Measurements from ENCODE around the gene OOSP3. TPM values are rescaled to one million over a fixed set of nuclear protein-coding genes. Genes with fewer than 3 reads are reported as not detected.
"Not testable (repeated sequence)": the region's sequence is repeated elsewhere in the genome, so short reads cannot be mapped to it uniquely, and the experiment has no call there.

OOSP3 gene
- total RNA-seq, 1 experiment from 2014 or later = not detected

GRCh38 chr11:59900366-59901126 lies 22.0 kb downstream of the OOSP3 start:
- Histone ChIP-seq H3K4me2 (ENCODE audit: low read depth, low read length, poor library complexity, severe bottlenecking) (no peak overlapping the region), H4K20me1 (ENCODE audit: insufficient read depth, low read depth, low read length) (no peaks in the 10 kb centered on the region), H2AFZ (ENCODE audit: low read length) (no peak overlapping the region), H3K27ac (ENCODE audit: low read length) (no peak overlapping the region), H3K27me3 (ENCODE audit: low read length) (no peaks in the 10 kb centered on the region), H3K4me1 (ENCODE audit: low read length) (no peaks in the 10 kb centered on the region), H3K79me2 (ENCODE audit: low read length) (no peaks in the 10 kb centered on the region), H3K36me3 (ENCODE audit: insufficient read depth, low read length) (no peaks in the 10 kb centered on the region), H3K4me3 (ENCODE audit: low read length) (no peak overlapping the region), H3K9ac (ENCODE audit: low read length) (no peak overlapping the region), H3K9me2 (replicated peaks; ENCODE audit: insufficient read depth, low read length) (no peaks in the 10 kb centered on the region), H3K9me3 (ENCODE audit: low read length) (no peaks in the 10 kb centered on the region)
- no peak for DNase-seq

- Histone ChIP-seq H3K9me2 (replicated peaks; ENCODE audit: insufficient read depth, low read length) (no peaks in the 10 kb centered on the region), H4K20me1 (ENCODE audit: insufficient read depth, low read depth, low read length) (no peaks in the 10 kb centered on the region), H3K9me3 (ENCODE audit: low read length) (no peaks in the 10 kb centered on the region), H2AFZ (ENCODE audit: low read length) (no peak overlapping the region), H3K4me2 (ENCODE audit: low read depth, low read length, poor library complexity, severe bottlenecking) (no peak overlapping the region), H3K9ac (ENCODE audit: low read length) (no peak overlapping the region), H3K79me2 (ENCODE audit: low read length) (no peaks in the 10 kb centered on the region), H3K27me3 (ENCODE audit: low read length) (no peaks in the 10 kb centered on the region), H3K4me3 (ENCODE audit: low read length) (no peak overlapping the region), H3K27ac (ENCODE audit: low read length) (no peak overlapping the region), H3K4me1 (ENCODE audit: low read length) (no peaks in the 10 kb centered on the region), H3K36me3 (ENCODE audit: insufficient read depth, low read length) (no peaks in the 10 kb centered on the region)
- no peak for DNase-seq
These were observed 22.7 kb downstream of the OOSP3 start for GRCh38 chr11:59901306-59901705.

DNA sequence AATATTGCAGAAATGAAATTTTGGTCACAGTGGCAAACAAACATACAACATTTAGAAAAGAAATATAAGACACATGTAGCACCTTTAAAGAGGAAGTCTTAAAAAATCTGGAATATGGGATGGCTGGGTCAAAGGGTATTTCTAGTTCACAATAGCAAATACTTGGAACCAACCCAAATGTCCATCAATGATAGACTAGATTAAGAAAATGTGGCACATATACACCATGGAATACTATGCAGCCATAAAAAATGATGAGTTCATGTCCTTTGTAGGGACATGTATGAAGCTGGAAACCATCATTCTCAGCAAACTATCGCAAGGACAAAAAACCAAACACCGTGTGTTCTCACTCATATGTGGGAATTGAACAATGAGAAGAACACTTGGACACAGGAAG lies 25.0 kb downstream of the OOSP3 start:
- not testable (repeated sequence) for H3K79me2 ChIP-seq (ENCODE audit: low read length); H3K27me3 ChIP-seq (ENCODE audit: low read length); H3K4me1 ChIP-seq (ENCODE audit: low read length); H4K20me1 ChIP-seq (ENCODE audit: insufficient read depth, low read depth, low read length); H3K4me3 ChIP-seq (ENCODE audit: low read length); H3K27ac ChIP-seq (ENCODE audit: low read length); H3K9me3 ChIP-seq (ENCODE audit: low read length); H3K9ac ChIP-seq (ENCODE audit: low read length); H3K9me2 ChIP-seq (replicated peaks; ENCODE audit: insufficient read depth, low read length); H3K4me2 ChIP-seq (ENCODE audit: low read depth, low read length, poor library complexity, severe bottlenecking); H3K36me3 ChIP-seq (ENCODE audit: insufficient read depth, low read length); H2AFZ ChIP-seq (ENCODE audit: low read length); DNase-seq

DNA sequence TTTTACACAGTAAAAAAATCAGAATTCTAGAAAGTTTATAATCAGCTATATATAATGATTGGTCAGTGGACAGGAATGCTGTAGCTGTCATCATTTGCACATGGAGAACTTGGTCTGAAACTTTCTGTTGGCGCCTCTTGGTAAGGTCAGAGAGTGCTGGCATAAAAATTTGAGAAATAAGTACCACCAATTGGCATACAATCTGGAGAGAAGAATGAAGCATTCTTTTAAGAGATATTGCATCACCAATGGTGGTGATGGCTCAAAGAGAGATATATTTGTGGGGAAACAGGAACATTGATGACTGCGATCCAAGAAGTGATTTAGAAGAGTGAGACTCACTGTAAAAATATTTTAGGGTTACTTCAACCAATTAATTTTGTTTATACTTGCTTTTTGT lies 39.9 kb downstream of the OOSP3 start:
- no peaks in the 10 kb centered on the region for H3K36me3 ChIP-seq (ENCODE audit: insufficient read depth, low read length)
- no peak overlapping the region for H3K4me3 ChIP-seq (ENCODE audit: low read length)
- H3K9ac ChIP-seq (ENCODE audit: low read length) = no peak overlapping the region
- H3K9me2 ChIP-seq (replicated peaks; ENCODE audit: insufficient read depth, low read length) = no peaks in the 10 kb centered on the region
- no peaks in the 10 kb centered on the region for H3K27me3 ChIP-seq (ENCODE audit: low read length)
- H3K27ac ChIP-seq (ENCODE audit: low read length) = no peak overlapping the region
- no peaks in the 10 kb centered on the region for H3K4me1 ChIP-seq (ENCODE audit: low read length)
- H4K20me1 ChIP-seq (ENCODE audit: insufficient read depth, low read depth, low read length) = no peaks in the 10 kb centered on the region
- peaks cover 9% of the 10 kb centered on the region; the same call in 1 of the 2 replicates for H3K9me3 ChIP-seq (ENCODE audit: low read length)
- no peak overlapping the region for H2AFZ ChIP-seq (ENCODE audit: low read length)
- H3K79me2 ChIP-seq (ENCODE audit: low read length) = no peaks in the 10 kb centered on the region
- no peak overlapping the region for H3K4me2 ChIP-seq (ENCODE audit: low read depth, low read length, poor library complexity, severe bottlenecking)
- DNase-seq = no peak

GRCh38 chr11:59918987-59919589 lies 40.5 kb downstream of the OOSP3 start:
- Histone ChIP-seq H3K4me1 (ENCODE audit: low read length) (no peaks in the 10 kb centered on the region), H3K36me3 (ENCODE audit: insufficient read depth, low read length) (no peaks in the 10 kb centered on the region), H3K4me3 (ENCODE audit: low read length) (no peak overlapping the region), H3K4me2 (ENCODE audit: low read depth, low read length, poor library complexity, severe bottlenecking) (no peak overlapping the region), H2AFZ (ENCODE audit: low read length) (no peak overlapping the region), H4K20me1 (ENCODE audit: insufficient read depth, low read depth, low read length) (no peaks in the 10 kb centered on the region), H3K27ac (ENCODE audit: low read length) (no peak overlapping the region), H3K9me2 (replicated peaks; ENCODE audit: insufficient read depth, low read length) (no peaks in the 10 kb centered on the region), H3K9me3 (ENCODE audit: low read length) (peaks cover 9% of the 10 kb centered on the region; the same call in 1 of the 2 replicates), H3K27me3 (ENCODE audit: low read length) (no peaks in the 10 kb centered on the region), H3K9ac (ENCODE audit: low read length) (no peak overlapping the region), H3K79me2 (ENCODE audit: low read length) (no peaks in the 10 kb centered on the region)
- peak; percentile 79 for DNase-seq

- no peaks in the 10 kb centered on the region for H3K4me1 ChIP-seq (ENCODE audit: low read length)
- no peak overlapping the region for H3K27ac ChIP-seq (ENCODE audit: low read length)
- H3K27me3 ChIP-seq (ENCODE audit: low read length) = no peaks in the 10 kb centered on the region
- H4K20me1 ChIP-seq (ENCODE audit: insufficient read depth, low read depth, low read length) = no peaks in the 10 kb centered on the region
- peaks cover 9% of the 10 kb centered on the region; the same call in 1 of the 2 replicates for H3K9me3 ChIP-seq (ENCODE audit: low read length)
- H2AFZ ChIP-seq (ENCODE audit: low read length) = no peak overlapping the region
- no peak for DNase-seq
- H3K4me3 ChIP-seq (ENCODE audit: low read length) = no peak overlapping the region
- no peak overlapping the region for H3K9ac ChIP-seq (ENCODE audit: low read length)
- no peak overlapping the region for H3K4me2 ChIP-seq (ENCODE audit: low read depth, low read length, poor library complexity, severe bottlenecking)
- no peaks in the 10 kb centered on the region for H3K79me2 ChIP-seq (ENCODE audit: low read length)
- no peaks in the 10 kb centered on the region for H3K36me3 ChIP-seq (ENCODE audit: insufficient read depth, low read length)
- no peaks in the 10 kb centered on the region for H3K9me2 ChIP-seq (replicated peaks; ENCODE audit: insufficient read depth, low read length)
These were observed 45.2 kb downstream of the OOSP3 start for GRCh38 chr11:59923813-59924212.

GRCh38 chr11:59931688-59932087 lies 53.1 kb downstream of the OOSP3 start:
- no peak overlapping the region for H3K4me2 ChIP-seq (ENCODE audit: low read depth, low read length, poor library complexity, severe bottlenecking)
- H4K20me1 ChIP-seq (ENCODE audit: insufficient read depth, low read depth, low read length) = no peaks in the 10 kb centered on the region
- H3K27ac ChIP-seq (ENCODE audit: low read length) = no peak overlapping the region
- no peaks in the 10 kb centered on the region for H3K9me3 ChIP-seq (ENCODE audit: low read length)
- H3K4me3 ChIP-seq (ENCODE audit: low read length) = no peak overlapping the region
- no peaks in the 10 kb centered on the region for H3K36me3 ChIP-seq (ENCODE audit: insufficient read depth, low read length)
- DNase-seq = no peak
- H3K4me1 ChIP-seq (ENCODE audit: low read length) = no peaks in the 10 kb centered on the region
- no peak overlapping the region for H3K9ac ChIP-seq (ENCODE audit: low read length)
- no peaks in the 10 kb centered on the region; the same call in 1 of the 2 replicates for H3K27me3 ChIP-seq (ENCODE audit: low read length)
- H3K9me2 ChIP-seq (replicated peaks; ENCODE audit: insufficient read depth, low read length) = no peaks in the 10 kb centered on the region
- no peak overlapping the region for H2AFZ ChIP-seq (ENCODE audit: low read length)
- no peaks in the 10 kb centered on the region for H3K79me2 ChIP-seq (ENCODE audit: low read length)

DNA sequence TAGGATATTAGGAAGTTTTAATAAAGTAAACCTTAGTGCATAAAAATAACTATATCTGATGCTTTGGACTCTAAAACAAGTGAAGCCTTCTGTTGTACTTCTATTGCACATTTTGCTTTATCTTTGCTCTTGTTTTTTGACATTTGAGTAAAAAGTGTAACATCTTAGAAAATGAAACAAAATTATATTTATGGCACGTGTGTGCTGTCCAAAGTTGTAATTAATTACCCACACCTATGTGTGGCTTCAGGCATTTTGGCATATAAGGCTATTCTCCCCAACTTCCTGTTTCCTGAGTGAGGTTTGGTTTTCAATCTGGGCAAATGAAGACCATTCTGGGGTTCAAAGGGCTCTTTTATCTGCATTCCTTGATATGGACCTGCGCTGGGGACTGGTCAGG lies 59.5 kb downstream of the OOSP3 start, which contains the start of gene OOSP1:
Gene OOSP1 (plus strand): TSS at position 301 of the 400 bp plus-strand sequence. CDS start 23 bp downstream, at position 324.
- Histone ChIP-seq H3K4me3 (ENCODE audit: low read length) (no peak within 1 kb of the TSS), H2AFZ (ENCODE audit: low read length) (no peak within 1 kb of the TSS), H3K4me1 (ENCODE audit: low read length) (no peaks in the 10 kb centered on the region)

More for the DNA sequence above, 59.5 kb downstream of the OOSP3 start, which contains the start of gene OOSP1:
- H3K9me2 ChIP-seq (replicated peaks; ENCODE audit: insufficient read depth, low read length) = no peaks in the 10 kb centered on the region
- no peaks in the 10 kb centered on the region for H4K20me1 ChIP-seq (ENCODE audit: insufficient read depth, low read depth, low read length)
- H3K27me3 ChIP-seq (ENCODE audit: low read length) = no peaks in the 10 kb centered on the region; the same call in 1 of the 2 replicates
- no peaks in the 10 kb centered on the region for H3K9me3 ChIP-seq (ENCODE audit: low read length)
- no peaks in the 10 kb centered on the region for H3K79me2 ChIP-seq (ENCODE audit: low read length)
- no peak within 1 kb of the TSS for H3K4me2 ChIP-seq (ENCODE audit: low read depth, low read length, poor library complexity, severe bottlenecking)
- H3K27ac ChIP-seq (ENCODE audit: low read length) = no peak within 1 kb of the TSS
- DNase-seq = no peak
- no peaks in the 10 kb centered on the region for H3K36me3 ChIP-seq (ENCODE audit: insufficient read depth, low read length)
- no peak within 1 kb of the TSS for H3K9ac ChIP-seq (ENCODE audit: low read length)
